SK-N-SH (cell line): ENCODE measurements around the gene HRH2. TPM values are rescaled to one million over a fixed set of nuclear protein-coding genes. Genes with fewer than 3 reads are reported as not detected.
A peak's percentile ranks its signal among the peaks of the same experiment; 100 is the strongest.

ENCODE experiments used
- CTCF ChIA-PET: fragments of 300-600, 350-600 bp; formaldehyde crosslinking; extraction: SDS; loops from one replicate; lab custom pipeline; 2021; lab: Yijun Ruan, JAX
- POLR2A ChIA-PET: fragments of 350-600 bp; sonication (Branson Sonifier 250); formaldehyde crosslinking; extraction: SDS; loops from one replicate; lab custom pipeline; 2020; ENCODE audit warnings: antibody characterized with exemption, inconsistent platforms; lab: Yijun Ruan, JAX
- DNase-seq: peaks from one replicate; pipeline ENCODE4 v3.0.0; 2012
- H2AFZ ChIP-seq: fragments of 200-600 bp; sonication (generic); 2 replicates; pipeline ENCODE4 v1.8.1; 2016; ENCODE audit warnings: antibody characterized with exemption, mild to moderate bottlenecking, low read depth
- H3F3A ChIP-seq: fragments of 200-600 bp; sonication (generic); replicated peaks from 2 replicates; pipeline ENCODE3; 2016; ENCODE audit warnings: antibody characterized with exemption, mild to moderate bottlenecking; ENCODE audit not compliant: insufficient read depth
- H3K27ac ChIP-seq, 2 experiments: fragments of 200-500 bp in 1 of 2; fragments of 200-600 bp in 1 of 2; sonication (Bioruptor generic) in 1 of 2; sonication (generic), shearing (Covaris generic) in 1 of 2; 2 replicates each; pipeline versions ENCODE4 v1.5.1 to v1.6.1; 2014 to 2016; ENCODE audit warnings: low read depth in 2 of 2, inconsistent platforms in 1 of 2, low read length in 1 of 2, mild to moderate bottlenecking in 1 of 2, mixed read lengths in 1 of 2
- H3K27me3 ChIP-seq: fragments of 200-600 bp; sonication (generic), shearing (Covaris generic); 2 replicates; pipeline ENCODE4 v1.6.1; 2016; ENCODE audit warnings: mixed run types; ENCODE audit not compliant: insufficient read depth
- H3K36me3 ChIP-seq, 2 experiments: fragments of 200-500 bp in 1 of 2; fragments of 200-600 bp in 1 of 2; sonication (Bioruptor generic) in 1 of 2; sonication (generic) in 1 of 2; replicated peaks in 1 of 2; 2 replicates each; pipeline versions ENCODE3 to v1.5.1; 2014 to 2016; ENCODE audit warnings: low read length in 1 of 2, mild to moderate bottlenecking in 1 of 2; ENCODE audit not compliant: insufficient read depth in 2 of 2, control insufficient read depth in 1 of 2
- H3K4me1 ChIP-seq, 2 experiments: fragments of 200-500 bp in 1 of 2; fragments of 200-600 bp in 1 of 2; sonication (Bioruptor generic) in 1 of 2; sonication (generic), shearing (Covaris generic) in 1 of 2; 2 replicates each; pipeline versions ENCODE4 v1.5.1 to v1.6.1; 2014 to 2016; ENCODE audit warnings: low read depth in 1 of 2, low read length in 1 of 2, mixed run types in 1 of 2; ENCODE audit not compliant: insufficient read depth in 2 of 2, control insufficient read depth in 1 of 2
- H3K4me2 ChIP-seq: fragments of 200-600 bp; sonication (generic), shearing (Covaris generic); 2 replicates; pipeline ENCODE4 v1.6.1; 2017; ENCODE audit warnings: mixed run types
- H3K4me3 ChIP-seq, 2 experiments: fragments of 200-500 bp in 1 of 2; fragments of 200-600 bp in 1 of 2; sonication (Bioruptor generic) in 1 of 2; sonication (generic), shearing (Covaris generic) in 1 of 2; 2 replicates each; pipeline versions ENCODE4 v1.5.1 to v1.8.1; 2014 to 2016; ENCODE audit warnings: low read depth in 2 of 2, inconsistent platforms in 1 of 2, low read length in 1 of 2, mild to moderate bottlenecking in 1 of 2, mixed read lengths in 1 of 2, moderate library complexity in 1 of 2
- H3K79me2 ChIP-seq: fragments of 200-600 bp; sonication (generic); 2 replicates; pipeline ENCODE4 v1.8.1; 2017; ENCODE audit warnings: mild to moderate bottlenecking; ENCODE audit not compliant: insufficient read depth
- H3K9ac ChIP-seq: fragments of 200-600 bp; sonication (generic); 2 replicates; pipeline ENCODE4 v1.6.1; 2017; ENCODE audit warnings: mixed run types
- H3K9me2 ChIP-seq: fragments of 200-600 bp; sonication (generic); 2 replicates; pipeline ENCODE4 v1.6.1; 2017; ENCODE audit warnings: mixed run types
- H3K9me3 ChIP-seq: fragments of 200-600 bp; sonication (generic); 2 replicates; pipeline ENCODE4 v1.6.1; 2017; ENCODE audit warnings: mixed run types, mild to moderate bottlenecking, moderate library complexity
- H4K20me1 ChIP-seq: fragments of 200-600 bp; sonication (generic); 2 replicates; pipeline ENCODE4 v1.6.1; 2017; ENCODE audit warnings: mild to moderate bottlenecking, mixed run types; ENCODE audit not compliant: insufficient read depth
- CHD2 ChIP-seq: fragments of 150-350 bp; IDR thresholded peaks from 2 replicates; pipeline ENCODE4 v1.6.1; 2018; ENCODE audit warnings: low read length; ENCODE audit not compliant: partially characterized antibody
- FOXJ3 ChIP-seq: sonication (generic); formaldehyde crosslinking; IDR thresholded peaks from 2 replicates; pipeline ENCODE4 v1.5.1; 2020; ENCODE audit warnings: mild to moderate bottlenecking, missing genetic modification reagents
- RAD21 ChIP-seq: IDR thresholded peaks from 2 replicates; pipeline ENCODE4 v1.6.1; 2012; ENCODE audit warnings: mild to moderate bottlenecking, low read length
- RXRA ChIP-seq: IDR thresholded peaks from 2 replicates; pipeline ENCODE4 v1.4.0; 2012; ENCODE audit warnings: low read depth, mild to moderate bottlenecking, borderline replicate concordance
- SIN3A ChIP-seq: IDR thresholded peaks from 2 replicates; pipeline ENCODE4 v1.6.1; 2012; ENCODE audit warnings: low read depth, mild to moderate bottlenecking, low read length, moderate library complexity, borderline replicate concordance
- YY1 ChIP-seq: IDR thresholded peaks from 2 replicates; pipeline ENCODE4 v1.4.0; 2012; ENCODE audit warnings: low read depth, mild to moderate bottlenecking
- WGBS: methylation state at CpG from one replicate; pipeline ENCODE4 v1.1.6; 2017; ENCODE audit warnings: low lambda C conversion rate; 5-methylcytosine and 5-hydroxymethylcytosine counted together
- polyA plus RNA-seq, 3 experiments: library from polyadenylated mRNA; depleted of rRNA; stranded (reverse); fragments of >200 nt; gene quantifications; 2 replicates each; pipeline ENCODE4 v1.2.3, GENCODE V29; 2012
- TF ChIP-seq, protein P1 (sequence below): IDR thresholded peaks from 2 replicates; pipeline ENCODE4 v1.6.1; 2012; ENCODE audit warnings: mild to moderate bottlenecking, low read depth, low read length, moderate library complexity
- TF ChIP-seq, protein P2 (sequence below): IDR thresholded peaks from 2 replicates; pipeline ENCODE4 v1.4.0; 2012; ENCODE audit warnings: low read depth, borderline replicate concordance

Gene HRH2
- polyA plus RNA-seq, 1 of the 3 experiments (the other 2 are of a cell fraction): 0.08 TPM

GRCh38 chr5:175741556-175741955 lies 83.7 kb downstream of the HRH2 start:
- H3K27ac ChIP-seq: no peak overlapping the region
- no peaks in the 10 kb centered on the region for H3K79me2 ChIP-seq
- H3K4me1 ChIP-seq: no peaks in the 10 kb centered on the region
- H3K27me3 ChIP-seq: no peaks in the 10 kb centered on the region
- ChIA-PET CTCF (interaction anchor here (1.3 to 20.1 kb wide), 4 partner anchors 11 to 208 kb away, joined by 3 to 338 read pairs (median 34); partner anchors contain the start of gene CPLX2), POLR2A (no interaction called here)
- WGBS: 14% methylated on average over 3 of the region's 3 CpGs
- H3K9ac ChIP-seq: no peak overlapping the region
- H3K4me2 ChIP-seq: no peak overlapping the region
- H3K36me3 ChIP-seq: no peaks in the 10 kb centered on the region
- TF ChIP-seq YY1: no peak
- TF ChIP-seq FOXJ3 (CRISPR knock-in tag): no peak
- TF ChIP-seq RXRA: no peak
- no peak for TF ChIP-seq RAD21
- DNase-seq: no peak
- no peaks in the 10 kb centered on the region for H4K20me1 ChIP-seq
- no peaks in the 10 kb centered on the region for H3K9me3 ChIP-seq
- H3K4me3 ChIP-seq: no peak overlapping the region
- no peak overlapping the region for H2AFZ ChIP-seq
- no peaks in the 10 kb centered on the region for H3K9me2 ChIP-seq
- H3F3A ChIP-seq: no peaks in the 10 kb centered on the region

DNA sequence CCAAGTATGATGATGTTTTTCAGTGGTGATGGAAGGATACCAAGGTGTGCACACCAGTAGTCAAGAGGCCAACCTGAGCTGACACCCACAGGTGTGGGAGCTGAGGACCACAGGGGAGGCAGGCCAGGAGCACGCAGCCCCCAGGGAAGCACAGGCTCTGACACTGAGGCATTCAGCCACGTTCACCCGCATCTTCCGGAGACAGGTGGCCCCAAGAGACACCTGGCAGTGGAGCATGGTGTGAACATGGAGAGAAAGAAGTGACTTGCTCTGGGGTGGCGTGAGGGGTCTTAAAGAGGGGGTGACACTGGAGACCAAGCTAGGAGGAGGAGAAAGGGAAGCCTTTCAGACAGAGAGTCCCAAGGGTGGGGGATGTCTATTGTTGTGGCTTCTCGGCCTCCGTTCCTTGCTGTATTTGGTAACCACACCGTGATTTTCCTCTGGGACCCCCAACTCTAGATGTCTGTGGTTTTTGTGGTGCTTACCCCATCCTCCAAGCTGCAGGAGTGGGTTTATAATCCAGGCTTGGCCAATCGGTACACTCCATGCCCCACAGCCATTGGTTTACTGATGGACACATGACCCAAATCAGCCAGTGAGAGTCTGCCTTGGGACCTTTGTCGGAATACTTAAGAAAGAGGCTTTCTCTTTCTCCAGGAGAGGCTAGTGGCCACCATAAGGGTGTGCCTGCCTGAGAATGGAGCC lies 84.6 kb downstream of the HRH2 start:
- CTCF ChIA-PET: interaction anchor here (1.3 to 20.1 kb wide), 4 partner anchors 12 to 209 kb away, joined by 3 to 338 read pairs (median 34); partner anchors contain the start of gene CPLX2
- TF ChIP-seq CHD2 (no peak), SIN3A (no peak)
- TF ChIP-seq, all 33 proteins: peak for 0

DNA sequence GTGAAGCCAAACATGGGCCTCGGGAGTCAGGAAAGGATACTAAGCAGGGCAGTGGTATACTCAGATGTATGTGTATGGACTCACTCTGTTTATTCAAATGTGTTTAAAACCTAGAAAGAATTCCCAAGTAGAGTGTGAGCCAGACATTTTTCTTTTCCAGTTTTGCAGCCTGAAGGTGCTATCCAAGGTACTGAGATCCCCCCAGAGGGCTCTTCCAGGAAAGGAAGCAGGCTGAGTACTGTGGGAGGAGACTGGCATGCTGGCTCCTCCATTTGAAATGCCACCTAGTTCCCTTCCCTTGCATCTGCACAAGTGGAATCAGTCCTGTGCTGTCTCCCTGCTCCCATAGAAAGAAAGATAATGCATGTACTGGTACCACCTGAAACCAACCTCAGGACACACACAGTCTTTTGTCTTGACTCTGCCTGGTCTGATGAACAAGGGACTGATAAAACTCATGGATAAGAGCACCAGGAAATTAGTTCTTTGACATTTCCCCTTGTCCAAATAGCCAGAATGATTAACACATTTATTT lies 85.9 kb downstream of the HRH2 start:
- Histone ChIP-seq H3K27me3 (no peaks in the 10 kb centered on the region), H2AFZ (no peak overlapping the region), H4K20me1 (no peaks in the 10 kb centered on the region), H3F3A (no peaks in the 10 kb centered on the region), H3K4me1 (no peaks in the 10 kb centered on the region; a peak in 1 of 4 replicates), H3K9me3 (no peaks in the 10 kb centered on the region), H3K4me2 (no peak overlapping the region), H3K27ac (no peak overlapping the region), H3K79me2 (no peaks in the 10 kb centered on the region), H3K9me2 (no peaks in the 10 kb centered on the region), H3K36me3 (no peaks in the 10 kb centered on the region)
- POLR2A ChIA-PET: no interaction called here
- 38% methylated on average over 1 of the region's 1 CpG for WGBS
- TF ChIP-seq, protein P1, sequence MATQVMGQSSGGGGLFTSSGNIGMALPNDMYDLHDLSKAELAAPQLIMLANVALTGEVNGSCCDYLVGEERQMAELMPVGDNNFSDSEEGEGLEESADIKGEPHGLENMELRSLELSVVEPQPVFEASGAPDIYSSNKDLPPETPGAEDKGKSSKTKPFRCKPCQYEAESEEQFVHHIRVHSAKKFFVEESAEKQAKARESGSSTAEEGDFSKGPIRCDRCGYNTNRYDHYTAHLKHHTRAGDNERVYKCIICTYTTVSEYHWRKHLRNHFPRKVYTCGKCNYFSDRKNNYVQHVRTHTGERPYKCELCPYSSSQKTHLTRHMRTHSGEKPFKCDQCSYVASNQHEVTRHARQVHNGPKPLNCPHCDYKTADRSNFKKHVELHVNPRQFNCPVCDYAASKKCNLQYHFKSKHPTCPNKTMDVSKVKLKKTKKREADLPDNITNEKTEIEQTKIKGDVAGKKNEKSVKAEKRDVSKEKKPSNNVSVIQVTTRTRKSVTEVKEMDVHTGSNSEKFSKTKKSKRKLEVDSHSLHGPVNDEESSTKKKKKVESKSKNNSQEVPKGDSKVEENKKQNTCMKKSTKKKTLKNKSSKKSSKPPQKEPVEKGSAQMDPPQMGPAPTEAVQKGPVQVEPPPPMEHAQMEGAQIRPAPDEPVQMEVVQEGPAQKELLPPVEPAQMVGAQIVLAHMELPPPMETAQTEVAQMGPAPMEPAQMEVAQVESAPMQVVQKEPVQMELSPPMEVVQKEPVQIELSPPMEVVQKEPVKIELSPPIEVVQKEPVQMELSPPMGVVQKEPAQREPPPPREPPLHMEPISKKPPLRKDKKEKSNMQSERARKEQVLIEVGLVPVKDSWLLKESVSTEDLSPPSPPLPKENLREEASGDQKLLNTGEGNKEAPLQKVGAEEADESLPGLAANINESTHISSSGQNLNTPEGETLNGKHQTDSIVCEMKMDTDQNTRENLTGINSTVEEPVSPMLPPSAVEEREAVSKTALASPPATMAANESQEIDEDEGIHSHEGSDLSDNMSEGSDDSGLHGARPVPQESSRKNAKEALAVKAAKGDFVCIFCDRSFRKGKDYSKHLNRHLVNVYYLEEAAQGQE: peak; percentile 92
- TF ChIP-seq, protein P2, sequence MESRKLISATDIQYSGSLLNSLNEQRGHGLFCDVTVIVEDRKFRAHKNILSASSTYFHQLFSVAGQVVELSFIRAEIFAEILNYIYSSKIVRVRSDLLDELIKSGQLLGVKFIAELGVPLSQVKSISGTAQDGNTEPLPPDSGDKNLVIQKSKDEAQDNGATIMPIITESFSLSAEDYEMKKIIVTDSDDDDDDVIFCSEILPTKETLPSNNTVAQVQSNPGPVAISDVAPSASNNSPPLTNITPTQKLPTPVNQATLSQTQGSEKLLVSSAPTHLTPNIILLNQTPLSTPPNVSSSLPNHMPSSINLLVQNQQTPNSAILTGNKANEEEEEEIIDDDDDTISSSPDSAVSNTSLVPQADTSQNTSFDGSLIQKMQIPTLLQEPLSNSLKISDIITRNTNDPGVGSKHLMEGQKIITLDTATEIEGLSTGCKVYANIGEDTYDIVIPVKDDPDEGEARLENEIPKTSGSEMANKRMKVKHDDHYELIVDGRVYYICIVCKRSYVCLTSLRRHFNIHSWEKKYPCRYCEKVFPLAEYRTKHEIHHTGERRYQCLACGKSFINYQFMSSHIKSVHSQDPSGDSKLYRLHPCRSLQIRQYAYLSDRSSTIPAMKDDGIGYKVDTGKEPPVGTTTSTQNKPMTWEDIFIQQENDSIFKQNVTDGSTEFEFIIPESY: no peak
- TF ChIP-seq, all 33 proteins: peak for 1
- Histone ChIP-seq H3K9ac (no peak overlapping the region), H3K4me3 (no peak overlapping the region)
- no peak for DNase-seq
- CTCF ChIA-PET: interaction anchor here (20.1 kb wide), 1 partner anchor 125 kb away, joined by 338 read pairs; the partner anchor contains the start of gene CPLX2

More for the DNA sequence above, 84.6 kb downstream of the HRH2 start:
- H3K4me3 ChIP-seq: no peak overlapping the region
- no peaks in the 10 kb centered on the region for H3K9me3 ChIP-seq
- no peak overlapping the region for H3K9ac ChIP-seq
- no peak for DNase-seq
- H3K9me2 ChIP-seq: no peaks in the 10 kb centered on the region
- no peak overlapping the region for H3K4me2 ChIP-seq
- no peaks in the 10 kb centered on the region for H3K79me2 ChIP-seq
- 55% methylated on average over 10 of the region's 10 CpGs for WGBS
- POLR2A ChIA-PET: no interaction called here
- H3F3A ChIP-seq: no peaks in the 10 kb centered on the region
- no peaks in the 10 kb centered on the region; a peak in 1 of 4 replicates for H3K4me1 ChIP-seq
- no peak overlapping the region for H3K27ac ChIP-seq
- H4K20me1 ChIP-seq: no peaks in the 10 kb centered on the region
- H3K36me3 ChIP-seq: no peaks in the 10 kb centered on the region
- no peaks in the 10 kb centered on the region for H3K27me3 ChIP-seq
- H2AFZ ChIP-seq: no peak overlapping the region
